Inflammatory macrophage (primary cell): ENCODE measurements around the gene GNAT2.
A peak's percentile ranks its signal among the peaks of the same experiment; 100 is the strongest.

Experiments
- DNase-seq, 2 donors: peaks; one replicate each; pipeline ENCODE4 v3.0.0-alpha.2; 2020 to 2022
- total RNA-seq, 18 experiments: gene quantifications; one replicate each; lab custom pipeline; 2026; ENCODE audit warnings: mixed read lengths in 6 of 18, inconsistent platforms in 2 of 18; lab: John Stamatoyannopoulos, UW

Gene GNAT2
- total RNA-seq: 0.04 to 0.64 (median 0.18) reads per million in 18 experiments

DNA sequence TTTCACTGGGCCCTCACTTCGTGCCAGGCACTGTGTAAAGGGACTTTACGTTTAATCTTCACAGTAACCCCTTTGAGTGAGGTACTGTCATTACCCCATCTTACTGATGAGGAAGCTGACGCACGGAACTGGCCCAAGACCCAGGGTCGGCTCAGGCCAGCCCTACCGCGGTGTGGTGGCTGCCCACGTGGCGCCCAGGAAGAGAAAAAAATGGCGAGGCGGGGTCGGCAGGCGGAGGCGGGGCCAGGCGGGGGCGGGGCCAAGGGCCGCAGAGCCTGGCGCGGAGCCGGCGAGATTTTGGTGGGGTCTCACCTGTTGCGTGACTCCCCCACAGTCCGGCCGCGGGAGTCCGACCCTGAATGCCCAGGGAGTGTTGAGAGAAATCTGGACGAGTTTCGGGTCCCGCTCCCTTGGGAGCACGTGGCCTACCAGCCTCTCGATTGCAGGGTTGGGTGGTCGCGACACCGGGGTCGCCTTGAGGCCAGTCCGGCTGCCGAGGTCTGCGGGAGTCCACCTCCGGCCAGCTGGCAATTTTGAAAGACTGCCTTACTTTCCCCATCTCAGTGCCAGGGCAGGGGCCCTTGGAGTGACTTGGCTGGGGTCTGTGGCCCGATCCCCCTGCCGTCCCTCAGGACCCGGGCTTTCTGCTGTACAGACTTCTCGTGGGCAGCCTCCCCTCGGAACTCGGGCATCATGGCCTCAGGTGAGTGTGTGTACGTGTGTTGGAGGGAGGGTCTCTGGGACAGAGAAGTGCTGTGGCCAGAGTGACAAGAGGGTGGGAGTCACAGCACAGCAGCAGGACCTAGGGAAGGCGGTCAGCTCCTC is at the start of gene GNAT2, which contains the start of gene AMPD2:
TSS of gene GNAT2 (minus strand) at position 41 of the 825 bp plus-strand sequence. CDS start 6,746 bp downstream, outside the sequence.
TSS of gene AMPD2 (plus strand) at position 262 of the 825 bp plus-strand sequence. CDS start 1,339 bp downstream, outside the sequence.
- DNase-seq: peak; percentile 88 to 94

GRCh38 chr1:109668123-109668775 is 48.8 kb upstream of the GNAT2 start:
- no peak for DNase-seq

- peak; percentile 59 to 78 for DNase-seq
These were observed 48.2 kb upstream of the GNAT2 start, which contains the start of gene GSTM2 for GRCh38 chr1:109667452-109668122. TSS of gene GSTM2 (plus strand) at chr1:109668057. CDS start at chr1:109668116, 59 bp downstream.

DNA sequence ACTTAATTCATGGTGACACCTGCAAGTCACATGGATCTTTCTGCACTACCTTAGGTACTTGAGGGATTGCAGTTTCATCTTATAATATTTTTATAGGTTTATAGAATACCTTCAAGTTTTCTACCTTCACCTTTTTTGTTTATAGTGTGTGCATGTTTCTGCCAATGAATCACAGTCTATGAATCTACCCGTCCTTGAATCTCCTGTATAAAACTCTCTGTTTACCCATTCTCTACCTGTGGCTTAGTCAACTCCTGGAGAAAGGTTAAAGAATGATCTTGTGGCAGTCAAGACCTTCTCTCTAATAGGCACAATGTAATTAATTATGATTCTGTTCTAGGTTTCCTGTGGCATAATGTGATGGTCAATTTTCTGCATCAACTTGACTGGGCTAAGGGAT is 45.3 kb upstream of the GNAT2 start:
- no peak for DNase-seq

GRCh38 chr1:109661391-109661790 is 42.0 kb upstream of the GNAT2 start:
- no peak for DNase-seq

GRCh38 chr1:109660691-109661026 is 41.2 kb upstream of the GNAT2 start:
- DNase-seq: peak; percentile 24 to 36

- DNase-seq: peak; percentile 20 to 53
These were observed 40.7 kb upstream of the GNAT2 start for GRCh38 chr1:109659997-109660690.

GRCh38 chr1:109659145-109659544 is 39.7 kb upstream of the GNAT2 start:
- DNase-seq: no peak

- peak in 1 of 2 donors; percentile 41 for DNase-seq
These were observed 39.2 kb upstream of the GNAT2 start for GRCh38 chr1:109658533-109659042.

DNA sequence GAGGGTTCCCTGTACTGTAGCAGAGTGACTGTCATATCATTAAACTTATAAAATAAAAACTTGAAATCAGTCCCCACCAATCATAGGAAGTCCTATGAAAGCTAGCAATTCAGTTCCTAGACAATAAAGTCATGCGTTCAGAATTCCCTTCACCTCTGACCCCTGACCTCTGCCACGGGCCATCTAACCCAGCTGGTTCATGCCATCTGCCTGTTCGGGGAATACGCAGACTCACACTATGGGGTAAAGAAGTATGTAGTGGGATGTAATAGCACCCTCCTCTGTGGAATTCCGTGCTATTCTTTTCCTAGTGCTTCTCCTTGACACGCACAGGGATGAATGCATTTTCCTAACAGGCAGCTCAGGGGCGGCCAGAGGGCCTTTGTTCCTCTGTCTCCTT is 38.6 kb upstream of the GNAT2 start:
- DNase-seq: no peak

GRCh38 chr1:109657395-109657794 is 38.0 kb upstream of the GNAT2 start:
- no peak for DNase-seq

GRCh38 chr1:109655615-109656519 is 36.5 kb upstream of the GNAT2 start, which contains the start of gene GSTM4:
TSS of gene GSTM4 (plus strand) at chr1:109656099. CDS start at chr1:109656390, 291 bp downstream.
- DNase-seq: peak; percentile 71 to 84

DNA sequence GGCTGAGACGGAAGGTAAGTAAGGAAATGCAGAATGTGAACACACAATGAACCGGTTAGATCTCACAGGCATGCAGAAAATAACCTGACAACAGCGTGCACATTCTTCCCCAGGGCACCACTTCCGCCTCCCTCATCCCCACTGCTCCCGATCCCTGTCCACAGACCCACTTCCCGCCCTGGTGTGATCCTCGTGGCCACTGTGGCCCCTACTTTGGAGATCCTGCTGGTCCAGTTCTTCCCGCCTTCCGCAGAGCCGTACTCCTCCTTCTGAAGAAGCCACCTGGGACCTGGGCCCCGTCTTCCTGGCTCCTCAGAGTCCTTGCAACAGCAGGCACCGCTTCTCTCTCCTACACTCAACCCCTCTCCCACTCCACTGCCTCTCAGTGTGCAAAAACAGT is 35.1 kb upstream of the GNAT2 start:
- no peak for DNase-seq

GRCh38 chr1:109653306-109653705 is 33.9 kb upstream of the GNAT2 start:
- DNase-seq: no peak

GRCh38 chr1:109652402-109652801 is 33.0 kb upstream of the GNAT2 start:
- no peak for DNase-seq

GRCh38 chr1:109650609-109651008 is 31.2 kb upstream of the GNAT2 start:
- no peak for DNase-seq

GRCh38 chr1:109649491-109649914 is 30.1 kb upstream of the GNAT2 start:
- DNase-seq: peak in 1 of 2 donors; percentile 28

DNA sequence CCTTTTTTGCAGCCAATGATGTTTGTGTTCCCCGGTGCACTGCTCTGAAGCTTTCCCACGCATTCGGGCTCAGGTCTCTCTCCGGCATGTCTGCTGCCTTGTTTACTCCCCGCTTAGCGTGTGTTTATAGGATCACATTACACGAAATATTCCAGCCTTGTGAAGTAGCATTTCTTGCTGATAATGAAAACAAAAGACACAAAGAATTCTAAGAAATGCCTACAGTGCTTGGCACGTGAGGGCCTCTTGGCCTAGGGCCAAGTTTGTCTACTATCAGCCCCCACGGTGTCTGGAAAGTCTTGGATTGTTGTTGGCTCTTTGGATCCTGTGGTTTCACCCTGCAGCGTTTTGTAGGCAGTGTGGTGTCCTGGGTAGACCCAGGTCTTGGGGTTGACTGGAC is 25.3 kb upstream of the GNAT2 start:
- no peak for DNase-seq

DNA sequence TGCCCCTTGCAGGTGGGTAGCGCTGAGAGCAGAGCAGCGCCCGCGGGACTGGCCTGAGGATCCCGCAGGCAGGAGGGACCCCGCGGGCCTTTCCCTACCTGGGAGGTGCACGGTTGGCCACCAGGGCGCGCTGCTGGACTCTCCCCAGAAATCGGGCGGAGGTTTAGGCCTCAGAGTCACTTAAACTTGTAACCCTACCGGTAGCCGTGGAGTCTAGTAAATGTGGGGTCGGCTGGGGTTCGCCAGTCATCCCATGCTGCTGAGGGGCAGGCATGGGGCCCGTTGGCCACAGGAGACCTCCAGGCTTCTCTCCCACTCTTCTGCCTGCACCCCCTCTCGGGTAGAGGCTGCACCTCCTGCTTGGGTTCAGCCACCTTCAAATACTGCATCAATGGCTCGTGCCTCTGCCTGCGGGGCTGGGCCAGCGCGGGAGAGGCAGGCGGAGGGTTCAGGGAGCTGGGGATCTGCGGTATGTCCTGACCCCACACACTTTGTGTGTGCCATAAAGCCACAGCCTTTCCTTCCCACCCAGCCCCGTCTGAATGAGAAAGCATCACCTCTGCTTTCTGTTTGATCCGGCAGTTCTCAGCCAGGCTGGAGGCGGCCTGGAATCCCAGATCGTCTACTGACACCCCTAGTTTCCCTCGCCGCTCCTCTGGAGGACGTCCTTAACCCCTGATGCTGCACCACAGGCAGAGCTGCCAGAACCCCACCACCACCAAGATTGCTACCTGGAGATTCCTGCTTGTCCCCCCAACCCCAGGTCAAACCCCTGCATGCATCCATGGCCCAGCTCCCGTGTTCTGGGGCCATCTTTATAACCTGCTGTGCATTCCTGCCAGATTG is 24.2 kb upstream of the GNAT2 start:
- DNase-seq: peak; percentile 73 to 82

- DNase-seq: peak; percentile 46 to 58
These were observed 23.2 kb upstream of the GNAT2 start for GRCh38 chr1:109642626-109643025.
